GM19351 (cell line): ENCODE data around the gene KANSL1.

ENCODE experiments used
- ATAC-seq: cut with Tn5 transposase; IDR thresholded peaks from one replicate; pipeline ENCODE4 v1.9.1; 2021; ENCODE audit warnings: mild to moderate bottlenecking, moderate library complexity; ENCODE audit not compliant: unreplicated experiment

Gene KANSL1

DNA sequence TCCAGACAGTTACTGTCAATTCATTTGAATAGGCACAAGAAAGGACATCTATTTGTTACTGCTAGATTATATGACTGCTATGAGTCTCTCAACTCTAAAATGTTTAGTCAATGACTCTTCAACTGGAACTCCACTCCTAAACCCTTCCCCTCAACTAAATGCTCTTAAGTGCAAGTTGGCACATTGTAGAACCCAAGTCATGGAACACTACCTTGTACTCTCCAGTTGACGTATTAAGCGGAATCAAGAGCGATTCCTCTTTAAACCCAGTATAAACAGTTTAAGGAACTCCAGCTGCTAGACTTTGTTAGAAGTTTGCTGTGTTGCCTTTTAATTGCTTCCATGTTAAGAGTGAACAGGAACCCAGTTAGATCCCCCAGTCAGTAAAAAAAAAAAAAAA, 149.6 kb downstream of the KANSL1 start:
- no peak for ATAC-seq

DNA sequence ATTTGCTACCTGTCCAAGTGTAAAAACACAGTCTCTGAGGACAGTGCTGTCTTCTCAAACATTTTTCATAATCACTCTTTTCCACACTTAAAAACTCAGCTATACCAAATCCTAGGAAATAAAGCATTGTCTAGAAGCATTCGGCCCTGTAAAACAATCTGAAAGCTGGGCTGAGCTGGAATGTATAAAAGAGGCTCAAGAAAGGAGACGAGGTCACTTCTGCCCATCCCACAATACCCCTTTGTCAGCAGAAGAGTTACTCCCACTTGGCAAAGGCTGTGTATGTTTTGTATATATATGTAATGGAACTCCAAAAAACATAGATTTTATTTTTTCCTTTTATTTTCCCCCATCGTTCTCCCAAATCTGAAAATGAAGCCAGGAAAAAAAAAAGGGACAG, 150.3 kb downstream of the KANSL1 start:
- ATAC-seq = no peak

DNA sequence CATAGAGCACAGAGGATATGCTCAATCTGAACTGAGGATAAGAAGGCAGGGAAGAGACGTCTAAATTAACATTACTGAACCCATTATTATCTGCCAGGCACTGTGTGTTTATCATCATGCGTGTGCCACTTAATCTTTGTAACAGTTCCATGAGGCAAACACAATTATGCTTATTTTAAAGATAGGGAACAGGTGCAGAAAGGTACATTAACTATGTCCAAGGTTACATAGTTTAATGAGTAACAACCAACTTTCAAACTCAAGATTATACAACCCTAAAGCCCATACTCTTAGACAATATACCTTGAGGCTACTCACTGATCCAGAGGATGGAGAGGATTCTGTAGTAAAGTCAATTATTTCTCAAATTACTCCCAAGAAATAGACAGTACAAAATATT, 151.0 kb downstream of the KANSL1 start:
- ATAC-seq = no peak

DNA sequence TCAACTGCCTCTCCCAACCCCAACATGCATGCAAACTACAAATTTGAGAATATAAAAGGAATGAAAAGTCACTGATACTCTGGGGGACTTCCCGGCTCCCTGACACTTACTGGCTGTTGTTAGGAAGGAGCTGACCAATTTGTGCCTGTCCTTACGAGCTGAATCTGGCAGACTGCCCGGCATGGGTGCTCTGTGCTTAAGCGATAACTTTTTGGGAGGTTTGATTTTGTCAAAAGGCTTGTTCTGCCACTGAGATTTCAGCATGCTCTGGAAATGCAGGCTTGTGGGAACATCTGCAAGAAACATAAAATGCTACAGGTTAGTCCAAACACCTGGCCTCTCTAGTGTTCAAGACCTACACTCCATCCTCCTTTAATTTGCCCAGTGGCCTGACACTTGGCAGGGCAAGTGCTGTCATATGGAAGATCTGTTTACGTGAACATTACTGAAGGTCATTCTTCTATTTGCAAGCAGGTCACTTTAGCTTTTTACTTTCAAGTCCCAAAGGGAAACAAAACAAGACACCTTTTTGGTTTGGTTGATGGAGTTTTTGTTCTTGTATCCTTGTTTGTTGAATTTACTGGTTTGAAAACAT, 153.5 kb downstream of the KANSL1 start:
- no peak for ATAC-seq

DNA sequence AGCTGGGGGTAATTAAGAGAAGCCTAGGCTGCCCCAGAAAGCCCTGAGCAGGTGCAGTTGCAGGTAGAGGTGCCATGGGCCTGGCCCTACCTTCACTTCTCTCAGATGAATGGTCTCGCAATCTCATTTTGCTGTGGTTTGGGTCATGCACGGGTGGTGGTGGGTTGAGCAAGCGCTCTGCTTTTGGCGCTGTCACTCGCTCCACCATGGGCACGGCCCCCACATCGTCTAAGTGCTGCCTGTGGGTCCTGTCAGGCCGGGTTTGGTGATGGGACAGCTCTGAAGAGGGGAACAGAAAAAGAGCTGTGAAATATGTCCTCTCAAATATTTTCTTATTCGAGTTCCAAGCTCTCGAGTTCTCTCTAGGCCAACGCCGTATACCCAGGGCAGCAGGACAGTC, 154.3 kb downstream of the KANSL1 start:
- no peak for ATAC-seq

DNA sequence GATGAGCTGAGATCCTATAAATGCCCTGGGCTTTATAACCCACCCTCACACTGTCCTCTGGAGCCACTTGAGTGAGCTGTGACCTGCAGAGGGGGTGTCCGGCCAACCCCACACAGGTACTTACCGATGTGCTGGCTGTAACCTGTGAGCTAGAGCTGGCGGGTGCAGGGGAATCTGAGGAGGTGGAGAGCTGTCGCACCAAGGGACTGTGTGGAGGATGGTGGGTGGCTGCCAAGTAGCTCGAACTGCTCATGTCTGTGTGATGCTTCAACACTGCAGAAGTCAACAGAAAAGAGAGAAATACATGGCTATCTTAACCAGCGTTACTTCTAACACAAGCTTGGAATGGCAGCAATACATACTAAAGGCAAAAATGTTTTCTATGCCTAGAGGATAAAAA, 154.8 kb downstream of the KANSL1 start:
- ATAC-seq = no peak

DNA sequence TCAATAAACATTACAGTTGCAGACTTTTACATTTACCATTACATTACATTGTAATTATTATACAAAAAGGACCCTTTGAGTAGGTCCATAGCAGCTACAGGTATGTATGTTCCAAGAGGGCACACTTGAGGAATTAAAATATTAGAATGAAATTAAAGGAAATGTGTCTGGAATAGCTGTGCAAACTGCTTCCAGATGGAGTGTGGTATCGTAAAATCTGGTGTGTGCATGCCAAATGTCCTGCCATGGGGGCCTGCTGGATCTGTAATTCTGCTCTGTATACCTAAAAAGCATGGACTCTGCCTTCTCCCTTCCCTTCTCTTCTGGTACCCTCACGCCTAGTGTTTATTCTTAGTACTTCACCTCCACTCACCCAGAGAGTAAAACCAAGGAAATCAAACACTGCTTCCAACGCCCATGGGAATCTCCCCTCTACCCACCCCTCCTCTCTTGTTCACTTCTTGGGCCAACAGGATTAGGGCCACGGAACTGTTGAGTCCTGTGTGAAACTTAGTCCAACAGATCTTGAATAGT, 155.4 kb downstream of the KANSL1 start:
- no peak for ATAC-seq

DNA sequence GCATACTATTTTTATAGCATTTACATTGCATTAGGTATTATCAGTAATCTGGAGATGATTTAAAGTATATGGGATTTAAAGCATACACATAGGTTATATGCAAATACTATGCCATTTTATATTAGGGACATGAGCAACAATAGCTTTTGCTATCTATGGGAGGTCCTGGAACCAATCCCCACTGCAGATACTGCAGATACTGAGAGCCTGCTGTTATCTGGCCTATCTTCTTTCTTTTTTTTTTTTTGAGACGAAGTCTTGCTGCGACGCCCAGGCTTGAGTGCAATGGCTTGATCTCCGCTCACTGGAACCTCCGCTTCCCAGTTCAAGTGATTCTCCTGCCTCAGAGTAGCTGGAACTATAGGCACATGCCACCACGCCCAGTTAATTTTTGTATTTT, 156.7 kb downstream of the KANSL1 start:
- no peak for ATAC-seq

DNA sequence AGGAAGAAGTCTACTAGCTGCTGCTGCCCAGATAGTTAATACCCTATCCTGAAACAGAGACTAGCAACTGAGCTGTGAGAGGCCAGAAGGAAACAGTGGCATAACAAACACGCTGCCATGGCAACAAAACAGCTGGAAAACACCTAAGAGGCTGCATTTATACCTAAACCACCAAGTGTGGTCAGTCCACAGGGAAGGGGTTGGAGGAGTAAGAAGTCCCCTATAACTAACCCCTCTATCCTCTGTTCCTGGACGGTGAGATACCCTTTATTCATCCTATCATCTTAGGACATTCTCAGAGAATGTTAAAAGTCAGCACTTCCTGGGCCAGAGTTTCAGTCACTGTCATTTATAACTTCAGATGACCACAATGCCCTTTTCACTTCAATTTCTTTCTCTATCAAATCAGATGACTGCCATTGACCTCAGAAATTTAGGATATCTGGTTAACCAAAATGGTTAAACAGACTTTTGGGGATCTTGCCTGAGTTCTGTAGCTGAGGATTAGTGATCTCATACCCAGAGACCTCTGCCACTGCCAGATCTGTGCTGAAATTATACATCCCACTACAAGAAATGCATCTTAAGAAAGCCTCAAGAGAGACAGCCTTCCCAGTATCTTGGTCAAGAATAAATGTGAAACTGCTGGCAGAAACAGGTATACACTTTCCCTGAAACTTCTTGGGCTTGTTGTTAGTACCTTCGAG, 158.0 kb downstream of the KANSL1 start:
- ATAC-seq = no peak

DNA sequence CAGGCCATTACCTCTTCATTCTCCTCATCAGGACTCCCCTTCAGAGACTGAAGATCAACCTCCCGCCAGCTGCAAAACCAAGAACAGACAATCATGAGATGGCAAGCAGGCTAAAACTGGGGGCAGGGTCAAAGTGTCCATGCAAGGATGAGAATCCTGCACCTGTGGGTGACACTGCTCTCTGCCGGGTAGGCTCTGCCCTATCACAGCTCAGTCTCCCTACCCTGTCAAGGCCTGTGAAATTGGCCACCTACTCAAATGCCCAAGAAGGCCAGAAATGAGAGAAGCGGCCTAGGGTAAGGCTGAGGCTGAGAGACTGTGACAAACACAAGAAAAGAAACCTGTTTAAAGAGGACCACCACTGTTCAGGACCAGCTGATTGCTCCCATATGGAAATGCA, 159.8 kb downstream of the KANSL1 start:
- ATAC-seq = no peak

DNA sequence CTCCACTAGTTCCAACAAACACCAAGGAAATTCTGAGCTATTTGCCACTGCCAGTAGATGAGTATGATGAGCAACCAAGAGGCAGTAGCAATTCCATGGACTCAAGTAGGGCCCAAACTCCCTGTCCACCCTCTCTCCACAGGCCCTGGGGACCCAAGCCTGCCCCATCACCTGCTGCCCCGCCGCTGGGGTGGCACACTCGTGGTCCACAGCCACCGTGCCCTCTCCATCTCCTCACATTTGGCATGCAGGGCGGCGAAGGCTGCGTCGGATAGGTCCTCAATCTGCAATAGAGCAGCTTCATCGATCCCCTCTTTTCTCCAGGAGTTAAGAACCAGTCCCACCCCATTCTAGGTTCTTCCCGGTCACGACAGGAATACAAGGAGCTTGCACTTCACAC, 160.3 kb downstream of the KANSL1 start:
- ATAC-seq = no peak

DNA sequence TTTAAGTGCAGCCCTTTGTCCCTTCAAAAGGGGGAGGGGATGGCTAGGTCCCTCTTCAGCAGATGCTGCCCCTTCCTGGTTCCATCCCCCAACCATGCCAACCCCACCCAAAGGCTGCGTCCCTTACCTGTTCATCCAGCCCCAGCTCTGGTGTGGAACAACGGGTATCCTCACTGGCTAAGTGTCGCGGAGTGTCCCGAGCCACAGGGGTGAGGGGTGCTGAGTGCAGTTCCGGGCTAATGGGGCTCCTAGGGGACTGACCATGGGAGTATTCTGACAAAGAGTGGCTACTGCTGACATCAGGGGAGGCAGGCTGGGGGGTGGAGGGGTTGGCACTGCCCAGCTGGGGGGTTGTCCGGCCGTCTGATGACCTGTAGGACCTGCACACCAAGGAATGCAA, 161.3 kb downstream of the KANSL1 start:
- ATAC-seq = no peak

DNA sequence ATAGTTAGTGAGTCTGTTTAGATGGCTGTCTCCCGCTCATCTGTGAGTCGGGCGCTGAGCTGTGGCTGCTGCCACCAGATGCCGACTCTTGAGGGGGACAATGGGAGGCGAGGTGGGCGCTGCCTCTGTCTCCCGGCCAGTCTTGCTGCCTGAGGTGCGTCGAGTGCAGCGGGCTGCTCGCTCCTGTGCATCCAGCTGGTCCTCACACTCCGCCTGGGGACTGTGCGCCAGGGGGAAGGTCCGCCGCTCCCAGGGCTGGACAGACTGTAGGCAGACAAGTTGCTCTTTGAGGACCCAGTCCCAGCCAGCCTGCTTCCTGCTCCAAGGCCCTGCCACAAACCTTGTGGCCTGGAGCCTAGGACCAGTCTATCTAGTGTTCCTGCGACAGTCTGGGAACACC, 161.8 kb downstream of the KANSL1 start:
- no peak for ATAC-seq

DNA sequence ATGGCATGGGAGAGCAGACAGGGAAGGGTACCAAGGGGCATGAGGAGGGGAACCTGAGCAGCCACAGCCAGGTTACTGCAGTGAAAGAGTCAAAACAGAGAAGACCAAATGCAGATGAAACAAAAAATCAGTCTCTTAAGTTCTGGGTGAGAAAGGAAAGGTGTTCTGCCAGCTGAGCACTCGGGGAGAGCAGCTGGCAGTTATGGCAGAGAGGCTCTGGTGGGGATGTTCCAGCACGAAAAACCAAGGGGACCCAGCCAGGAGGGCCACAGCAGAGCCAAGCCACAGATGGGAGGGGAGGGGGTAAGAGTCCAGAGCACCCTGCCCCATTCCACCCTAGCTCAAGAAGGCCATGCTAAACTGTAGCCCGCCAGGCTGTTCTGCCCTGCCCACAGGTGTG, 162.5 kb downstream of the KANSL1 start:
- no peak for ATAC-seq

DNA sequence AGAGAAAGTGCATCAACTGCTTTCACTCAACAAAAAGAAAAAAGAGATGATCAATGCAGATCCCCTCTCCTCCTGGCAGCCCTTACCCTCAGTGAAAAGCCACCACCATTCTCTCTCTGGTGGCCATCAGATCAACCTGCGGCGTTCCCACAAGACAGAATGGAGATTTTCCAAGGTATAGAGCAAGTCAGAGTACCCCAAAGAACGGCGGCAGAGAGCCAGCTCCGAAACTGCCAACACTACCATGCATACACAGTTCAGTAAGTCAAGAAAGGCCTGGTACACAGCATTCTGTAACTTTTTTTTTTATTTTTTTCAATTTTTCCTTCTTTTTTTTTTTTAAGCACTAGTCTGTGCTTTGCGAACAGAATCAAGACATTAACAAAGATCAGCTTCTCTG, 163.6 kb downstream of the KANSL1 start:
- ATAC-seq = no peak

DNA sequence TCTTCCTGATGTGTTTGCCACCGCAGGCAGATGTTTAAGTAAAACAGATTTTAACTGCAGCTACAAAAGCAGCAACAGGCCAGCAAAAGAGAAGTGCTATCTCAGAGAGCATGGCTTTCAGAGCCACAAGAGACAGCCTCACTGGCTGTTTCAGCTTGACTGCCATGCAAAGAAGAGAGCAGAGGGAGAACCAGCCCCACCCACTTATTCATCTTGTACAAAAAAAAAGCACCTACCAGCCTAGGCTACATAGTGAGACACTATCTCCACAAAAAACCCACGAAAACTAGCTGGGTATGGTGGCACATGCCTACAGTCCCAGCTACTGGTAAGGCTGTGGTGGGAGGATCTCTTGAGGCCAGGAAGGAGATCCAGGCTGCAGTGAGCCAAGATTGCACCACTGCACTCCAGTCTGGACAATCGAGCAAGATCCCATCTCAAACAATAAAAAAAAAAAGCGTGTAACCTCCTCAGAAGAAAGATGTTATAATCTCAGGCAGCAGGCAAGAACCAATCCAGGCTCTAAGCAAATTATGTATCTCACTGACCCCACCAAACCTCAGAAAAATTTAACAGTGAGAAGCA, 164.2 kb downstream of the KANSL1 start:
- ATAC-seq = no peak

DNA sequence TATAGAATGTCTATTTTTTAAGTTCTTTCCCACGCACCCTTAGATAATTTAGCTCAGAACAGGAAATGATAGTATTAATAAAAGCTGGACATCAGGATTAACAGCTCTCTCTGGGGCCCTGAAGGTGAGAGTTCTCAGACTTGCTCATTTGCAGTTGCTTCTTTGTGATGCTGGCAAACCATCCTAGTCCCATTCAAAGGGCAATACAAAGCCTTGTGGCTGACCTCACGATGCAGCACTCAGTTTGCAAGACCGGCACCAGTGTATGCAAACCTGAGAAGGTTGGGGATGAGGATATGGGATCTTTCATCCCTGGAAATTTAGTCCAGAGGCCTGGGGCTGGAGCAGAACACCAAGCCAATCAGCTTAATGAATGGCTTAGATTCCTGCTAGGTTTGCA, 164.9 kb downstream of the KANSL1 start:
- ATAC-seq = no peak

DNA sequence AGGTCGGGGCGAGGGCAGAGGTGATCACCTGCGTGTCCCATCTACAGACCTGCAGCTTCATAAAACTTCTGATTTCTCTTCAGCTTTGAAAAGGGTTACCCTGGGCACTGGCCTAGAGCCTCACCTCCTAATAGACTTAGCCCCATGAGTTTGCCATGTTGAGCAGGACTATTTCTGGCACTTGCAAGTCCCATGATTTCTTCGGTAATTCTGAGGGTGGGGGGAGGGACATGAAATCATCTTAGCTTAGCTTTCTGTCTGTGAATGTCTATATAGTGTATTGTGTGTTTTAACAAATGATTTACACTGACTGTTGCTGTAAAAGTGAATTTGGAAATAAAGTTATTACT, 165.3 kb downstream of the KANSL1 start:
- ATAC-seq = no peak

DNA sequence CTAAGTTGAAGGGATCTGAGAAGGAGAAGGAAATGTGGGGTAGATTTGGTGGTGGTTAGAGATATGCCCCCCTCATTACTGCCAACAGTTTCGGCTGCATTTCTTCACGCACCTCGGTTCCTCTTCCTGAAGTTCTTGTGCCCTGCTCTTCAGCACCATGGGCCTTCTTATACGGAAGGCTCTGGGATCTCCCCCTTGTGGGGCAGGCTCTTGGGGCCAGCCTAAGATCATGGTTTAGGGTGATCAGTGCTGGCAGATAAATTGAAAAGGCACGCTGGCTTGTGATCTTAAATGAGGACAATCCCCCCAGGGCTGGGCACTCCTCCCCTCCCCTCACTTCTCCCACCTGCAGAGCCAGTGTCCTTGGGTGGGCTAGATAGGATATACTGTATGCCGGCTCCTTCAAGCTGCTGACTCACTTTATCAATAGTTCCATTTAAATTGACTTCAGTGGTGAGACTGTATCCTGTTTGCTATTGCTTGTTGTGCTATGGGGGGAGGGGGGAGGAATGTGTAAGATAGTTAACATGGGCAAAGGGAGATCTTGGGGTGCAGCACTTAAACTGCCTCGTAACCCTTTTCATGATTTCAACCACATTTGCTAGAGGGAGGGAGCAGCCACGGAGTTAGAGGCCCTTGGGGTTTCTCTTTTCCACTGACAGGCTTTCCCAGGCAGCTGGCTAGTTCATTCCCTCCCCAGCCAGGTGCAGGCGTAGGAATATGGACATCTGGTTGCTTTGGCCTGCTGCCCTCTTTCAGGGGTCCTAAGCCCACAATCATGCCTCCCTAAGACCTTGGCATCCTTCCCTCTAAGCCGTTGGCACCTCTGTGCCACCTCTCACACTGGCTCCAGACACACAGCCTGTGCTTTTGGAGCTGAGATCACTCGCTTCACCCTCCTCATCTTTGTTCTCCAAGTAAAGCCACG, 165.9 kb downstream of the KANSL1 start:
- ATAC-seq = no peak

DNA sequence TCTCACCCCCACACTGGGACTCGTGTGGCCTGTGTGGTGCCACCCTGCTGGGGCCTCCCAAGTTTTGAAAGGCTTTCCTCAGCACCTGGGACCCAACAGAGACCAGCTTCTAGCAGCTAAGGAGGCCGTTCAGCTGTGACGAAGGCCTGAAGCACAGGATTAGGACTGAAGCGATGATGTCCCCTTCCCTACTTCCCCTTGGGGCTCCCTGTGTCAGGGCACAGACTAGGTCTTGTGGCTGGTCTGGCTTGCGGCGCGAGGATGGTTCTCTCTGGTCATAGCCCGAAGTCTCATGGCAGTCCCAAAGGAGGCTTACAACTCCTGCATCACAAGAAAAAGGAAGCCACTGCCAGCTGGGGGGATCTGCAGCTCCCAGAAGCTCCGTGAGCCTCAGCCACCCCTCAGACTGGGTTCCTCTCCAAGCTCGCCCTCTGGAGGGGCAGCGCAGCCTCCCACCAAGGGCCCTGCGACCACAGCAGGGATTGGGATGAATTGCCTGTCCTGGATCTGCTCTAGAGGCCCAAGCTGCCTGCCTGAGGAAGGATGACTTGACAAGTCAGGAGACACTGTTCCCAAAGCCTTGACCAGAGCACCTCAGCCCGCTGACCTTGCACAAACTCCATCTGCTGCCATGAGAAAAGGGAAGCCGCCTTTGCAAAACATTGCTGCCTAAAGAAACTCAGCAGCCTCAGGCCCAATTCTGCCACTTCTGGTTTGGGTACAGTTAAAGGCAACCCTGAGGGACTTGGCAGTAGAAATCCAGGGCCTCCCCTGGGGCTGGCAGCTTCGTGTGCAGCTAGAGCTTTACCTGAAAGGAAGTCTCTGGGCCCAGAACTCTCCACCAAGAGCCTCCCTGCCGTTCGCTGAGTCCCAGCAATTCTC, 166.8 kb downstream of the KANSL1 start:
- ATAC-seq = no peak
